GM19397 (cell line): ENCODE results near the gene ZNF425.
"Not testable (repeated sequence)": the region's sequence is repeated elsewhere in the genome, so short reads cannot be mapped to it uniquely, and the experiment has no call there.

Experiments
- ATAC-seq: cut with Tn5 transposase; IDR thresholded peaks from one replicate; pipeline ENCODE4 v1.9.1; 2021; ENCODE audit warnings: mild to moderate bottlenecking, moderate library complexity; ENCODE audit not compliant: unreplicated experiment

The ZNF425 gene

DNA sequence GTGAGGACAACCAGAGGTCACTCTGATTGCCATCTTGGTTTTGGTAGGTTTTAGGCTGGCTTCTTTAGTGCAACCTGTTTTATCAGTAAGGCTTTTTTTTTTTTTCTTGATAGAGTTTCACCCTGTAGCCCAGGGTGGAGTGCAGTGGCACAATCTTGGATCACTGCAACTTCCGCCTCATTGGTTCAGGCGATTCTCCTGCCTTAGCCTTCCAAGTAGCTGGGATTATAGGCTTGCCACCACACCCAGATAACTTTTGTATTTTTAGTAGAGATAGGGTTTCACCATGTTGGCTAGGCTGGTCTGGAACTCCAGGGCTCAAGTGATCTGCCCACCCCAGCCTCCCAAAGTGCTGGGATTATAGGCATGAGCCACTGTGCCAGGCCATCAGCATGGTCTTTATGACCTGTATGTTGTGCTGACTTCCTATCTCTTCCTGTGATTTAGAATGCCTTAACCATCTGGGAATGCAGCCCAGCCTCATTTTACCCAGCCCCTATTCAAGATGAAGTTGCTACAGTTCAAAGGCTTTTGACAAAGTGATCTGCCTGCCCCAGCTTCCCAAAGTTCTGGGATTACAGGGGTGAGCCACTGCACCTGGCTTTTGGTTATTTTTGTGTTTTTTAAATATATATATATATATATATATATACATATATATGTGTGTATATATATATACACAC is 7.0 kb upstream of the ZNF425 start:
- no peak for ATAC-seq

DNA sequence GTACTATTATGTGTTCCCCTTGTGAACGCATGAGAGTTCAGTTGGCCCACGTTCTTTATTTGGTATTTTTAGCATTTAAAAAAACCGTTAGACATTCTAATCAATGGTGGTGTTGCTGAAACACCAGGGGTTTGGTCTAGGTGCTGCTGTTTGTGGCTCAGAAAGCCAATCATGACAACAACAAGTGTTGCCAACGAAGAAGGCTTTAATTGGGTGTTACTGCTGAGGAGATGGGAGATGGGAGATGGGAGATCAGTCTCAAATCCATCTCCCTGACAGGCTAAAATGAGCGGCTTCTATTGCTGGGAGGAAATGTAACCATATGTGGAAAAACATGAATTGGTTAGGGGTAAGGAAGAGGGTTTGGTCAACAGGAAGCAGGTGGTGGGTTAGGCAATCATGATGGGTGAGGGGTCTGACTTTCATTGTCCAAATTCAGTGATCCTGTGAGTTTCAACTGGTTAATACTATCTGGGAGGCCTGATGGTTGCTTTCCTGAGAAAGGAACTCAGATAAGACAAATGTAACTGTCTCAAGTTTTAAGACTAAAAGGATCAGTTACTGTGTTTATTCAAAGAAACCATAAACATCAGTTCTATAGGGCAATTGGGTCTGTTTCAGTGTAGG is 4.6 kb upstream of the ZNF425 start:
- no peak for ATAC-seq

- peak; percentile 40 for ATAC-seq
These were observed 640 bp upstream of the ZNF425 start for GRCh38 chr7:149126662-149127266.

DNA sequence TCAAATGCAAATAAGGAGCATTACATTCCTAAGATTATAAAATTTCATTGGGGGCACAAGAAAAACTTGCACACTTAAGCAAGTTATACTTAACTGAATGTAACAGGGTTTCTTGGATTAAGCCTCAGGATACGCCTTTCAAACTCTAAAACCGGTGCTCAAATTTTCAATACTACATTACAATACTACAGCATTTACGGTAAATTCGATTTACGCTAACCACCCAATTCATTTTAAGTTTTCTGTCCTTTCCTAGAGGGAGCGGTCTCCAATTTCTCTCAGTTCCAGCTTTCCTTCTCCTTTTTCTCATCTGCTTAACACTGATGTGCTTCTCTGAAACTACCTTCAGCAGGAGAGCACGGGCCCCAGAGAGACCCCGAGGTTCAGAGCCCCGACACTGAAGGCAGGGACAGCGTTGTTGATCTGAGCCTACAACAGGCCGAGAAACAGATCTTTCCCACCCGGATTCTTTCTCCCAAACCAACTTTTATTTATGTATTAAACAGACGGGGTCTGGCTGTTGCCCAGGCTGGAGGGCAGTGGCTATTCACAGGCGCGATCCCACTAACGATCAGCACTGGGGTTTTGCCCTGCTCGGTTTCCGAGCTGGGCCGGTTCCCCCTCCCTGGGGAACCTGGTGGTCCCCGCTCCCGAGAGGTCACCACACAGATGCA is 798 bp downstream of the ZNF425 start:
- ATAC-seq: no peak

DNA sequence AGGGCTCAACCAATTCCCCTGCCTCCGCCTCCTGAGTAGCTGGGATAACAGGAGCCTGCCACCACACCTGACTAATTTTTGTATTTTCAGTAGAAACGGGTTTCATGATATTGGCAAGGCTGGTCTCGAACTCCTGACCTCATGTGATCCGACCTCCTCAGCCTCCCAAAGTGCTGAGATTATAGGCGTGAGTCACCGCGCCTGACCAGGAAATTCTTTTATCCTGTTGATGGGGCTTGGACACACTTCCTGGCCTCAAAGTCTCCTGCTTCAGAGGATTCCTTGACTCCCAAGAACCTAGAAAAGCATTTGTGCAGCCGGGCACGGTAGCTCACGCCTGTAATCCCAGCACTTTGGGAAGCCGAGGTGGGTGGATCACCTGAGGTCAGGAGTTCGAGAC is 16.2 kb downstream of the ZNF425 start:
- no peak for ATAC-seq

DNA sequence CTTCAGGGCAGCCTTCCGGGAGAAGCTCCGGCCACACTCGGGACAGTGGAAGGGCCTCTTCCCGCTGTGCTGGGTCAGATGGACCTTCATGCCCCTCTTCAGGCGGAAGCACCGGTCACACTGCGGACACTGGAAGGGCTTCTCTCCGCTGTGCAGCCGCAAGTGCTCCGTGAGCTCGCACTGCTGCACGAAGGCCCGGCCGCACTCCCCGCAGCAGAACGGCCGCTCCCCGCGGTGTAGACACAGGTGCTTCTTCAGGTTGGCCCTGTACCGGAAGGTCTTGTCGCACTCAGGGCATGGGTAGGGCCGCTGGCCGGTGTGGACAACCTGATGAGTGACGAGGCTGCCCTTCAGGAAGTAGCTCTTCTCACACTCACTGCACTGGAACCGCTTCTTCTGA is 21.4 kb downstream of the ZNF425 start:
- ATAC-seq: no peak

DNA sequence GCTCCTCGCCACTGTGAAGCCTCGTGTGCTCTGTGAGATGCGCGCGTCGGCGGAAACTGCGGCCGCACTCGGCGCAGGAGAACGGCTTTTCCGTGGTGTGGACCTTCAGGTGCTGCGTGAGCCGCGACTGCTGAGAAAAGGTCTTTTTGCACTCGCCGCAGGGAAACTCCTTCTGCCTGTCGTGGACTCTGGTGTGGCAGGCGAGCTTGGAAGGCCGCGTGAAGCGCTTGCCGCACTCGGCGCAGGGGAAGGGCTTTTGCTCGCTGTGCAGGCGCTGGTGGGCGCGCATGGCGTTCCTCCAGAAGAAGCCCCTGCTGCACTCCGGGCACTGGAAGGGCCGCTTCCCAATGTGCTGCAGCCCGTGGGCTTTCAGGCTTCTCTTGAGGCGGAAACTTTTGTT is 21.9 kb downstream of the ZNF425 start:
- no peak for ATAC-seq

GRCh38 chr7:149103424-149103823 is 22.7 kb downstream of the ZNF425 start:
- no peak for ATAC-seq

DNA sequence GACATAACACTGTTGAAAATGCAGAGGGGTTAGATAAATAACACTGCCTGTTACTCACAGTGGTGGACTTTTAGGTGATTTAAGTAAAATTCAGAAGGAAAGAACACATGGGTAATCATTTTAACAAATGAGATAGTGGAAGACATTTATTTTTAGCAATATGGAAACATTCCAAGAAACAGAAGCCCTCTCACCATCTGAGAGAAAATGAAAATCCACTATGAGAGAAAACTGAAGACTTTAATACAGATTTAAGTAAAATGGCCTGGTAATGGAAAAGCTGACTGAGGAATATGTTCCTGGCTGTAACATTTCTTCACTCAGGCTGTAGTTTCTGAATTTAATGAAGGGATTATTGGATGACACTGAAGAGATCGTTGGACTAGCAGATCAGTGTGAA is 23.5 kb downstream of the ZNF425 start:
- no peak for ATAC-seq

DNA sequence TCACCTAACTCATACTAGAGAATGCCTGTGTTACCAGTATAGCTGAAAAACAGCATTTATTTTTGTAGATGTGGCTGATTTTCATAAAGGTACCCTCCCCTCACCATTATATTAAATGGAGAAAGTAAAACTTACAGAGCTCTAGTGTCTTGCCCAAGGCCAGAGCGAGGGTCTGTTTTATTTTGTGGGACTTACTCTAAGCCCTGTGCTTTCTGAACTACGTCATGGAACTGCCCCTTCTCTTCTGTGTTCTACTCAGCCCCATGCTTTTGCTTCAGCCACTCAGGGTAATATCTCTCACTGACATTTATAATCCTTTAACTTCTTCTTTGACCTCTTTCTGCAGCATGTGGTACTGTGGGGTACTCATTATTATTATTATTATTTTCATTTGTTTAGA is 25.3 kb downstream of the ZNF425 start:
- no peak for ATAC-seq

DNA sequence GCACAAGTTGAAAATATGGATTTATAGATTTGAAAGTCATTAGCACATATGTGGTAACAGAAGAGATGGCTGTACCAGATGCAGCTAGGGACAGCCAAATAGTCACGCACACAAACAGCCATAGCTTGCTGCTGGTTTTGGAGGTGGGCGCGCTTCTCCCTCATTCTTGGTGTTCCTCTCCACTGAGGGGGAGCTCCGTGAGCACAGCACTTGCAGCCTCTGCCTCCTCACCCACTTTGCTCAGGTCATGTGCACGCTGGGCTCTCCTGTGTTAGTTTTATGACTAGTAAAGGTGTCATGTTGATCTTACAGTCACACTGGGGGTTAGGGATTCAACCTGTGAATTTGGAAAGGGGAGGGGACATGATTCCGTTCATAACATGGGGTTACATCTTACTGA is 27.1 kb downstream of the ZNF425 start:
- ATAC-seq: no peak

DNA sequence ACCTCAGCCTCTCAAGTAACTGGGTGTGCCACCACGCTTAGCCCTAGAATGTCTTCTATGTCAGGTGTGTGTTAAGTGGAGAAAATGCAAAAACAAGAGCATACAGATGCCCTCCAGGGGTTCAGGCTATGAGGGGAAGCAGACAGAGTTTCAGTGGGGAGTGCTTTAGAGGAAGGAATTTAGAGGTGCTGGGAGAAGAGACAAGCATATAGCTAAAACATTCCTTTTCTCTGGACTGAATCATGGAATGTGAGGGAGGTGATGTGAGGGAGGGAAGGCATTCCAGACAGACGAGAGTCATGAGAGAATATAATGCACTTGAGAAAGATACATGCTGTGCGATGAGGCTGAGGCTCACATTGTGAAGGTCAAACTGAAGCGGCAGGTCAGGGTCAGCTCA is 29.0 kb downstream of the ZNF425 start:
- no peak for ATAC-seq

DNA sequence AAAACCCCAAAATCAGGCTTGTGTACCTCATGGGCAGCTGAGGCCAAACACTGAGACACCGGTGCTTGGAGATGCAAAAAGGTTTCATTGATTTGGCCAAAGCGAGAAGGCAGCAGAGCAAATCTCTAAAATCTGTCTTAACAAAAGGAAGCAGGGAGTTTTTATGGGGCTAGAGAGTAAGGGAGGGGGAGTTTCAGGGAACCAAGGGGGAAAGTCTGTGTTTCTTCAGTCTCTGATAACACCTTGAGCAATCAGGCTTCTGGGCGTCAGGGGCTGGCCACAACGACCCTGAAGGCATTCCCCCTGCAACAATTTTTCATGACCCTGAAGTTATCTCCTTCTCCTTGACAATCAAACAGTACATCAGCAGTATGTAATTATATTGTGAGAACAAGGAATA is 32.9 kb downstream of the ZNF425 start:
- no peak for ATAC-seq

DNA sequence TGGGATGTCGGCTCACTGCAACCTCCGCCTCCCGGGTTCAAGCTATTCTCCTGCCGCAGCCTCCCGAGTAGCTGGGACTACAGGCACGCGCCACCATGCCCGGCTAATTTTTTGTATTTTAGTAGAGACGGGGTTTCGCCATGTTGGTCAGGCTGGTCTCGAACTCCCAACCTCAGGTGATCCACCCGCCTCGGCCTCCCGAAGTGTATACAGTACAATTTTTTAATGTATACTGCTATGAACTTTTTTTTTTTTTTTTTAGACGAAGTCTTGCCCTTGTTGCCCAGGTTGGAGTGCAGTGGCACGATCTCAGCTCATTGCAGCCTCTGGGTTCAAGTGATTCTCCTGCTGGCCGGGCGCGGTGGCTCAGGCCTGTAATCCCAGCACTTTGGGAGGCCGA is 33.9 kb downstream of the ZNF425 start:
- not testable (repeated sequence) for ATAC-seq

GRCh38 chr7:149090397-149091195 is 35.5 kb downstream of the ZNF425 start, which contains the start of gene ZNF786:
Gene ZNF786 (minus strand): TSS chr7:149090718. CDS start chr7:149090640, 78 bp downstream.
- peak; percentile 84 for ATAC-seq

- no peak for ATAC-seq
These were observed 38.7 kb downstream of the ZNF425 start for GRCh38 chr7:149087376-149087775.

- ATAC-seq: no peak
These were observed 40.3 kb downstream of the ZNF425 start for GRCh38 chr7:149085866-149086265.

- no peak for ATAC-seq
These were observed 41.7 kb downstream of the ZNF425 start for GRCh38 chr7:149084407-149084806.

GRCh38 chr7:149081914-149082313 is 44.2 kb downstream of the ZNF425 start:
- no peak for ATAC-seq

DNA sequence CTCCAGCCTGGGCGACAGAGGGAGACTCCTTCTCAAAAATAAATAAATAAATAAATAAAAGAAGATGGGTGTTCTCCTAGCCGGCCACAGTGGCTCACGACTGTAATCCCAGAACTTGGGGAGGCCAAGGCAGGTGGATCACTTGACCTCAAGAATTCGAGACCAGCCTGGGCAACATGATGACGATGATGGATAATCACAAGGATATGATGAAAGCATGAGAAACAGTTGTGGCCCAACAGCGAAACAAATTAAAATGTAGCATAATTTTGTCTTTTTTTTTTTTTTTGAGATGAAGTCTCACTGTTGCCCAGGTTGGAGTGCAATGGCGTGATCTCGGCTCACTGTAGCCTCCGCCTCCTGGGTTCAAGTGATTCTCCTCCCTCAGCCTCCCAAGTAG is 48.5 kb downstream of the ZNF425 start:
- ATAC-seq: no peak

DNA sequence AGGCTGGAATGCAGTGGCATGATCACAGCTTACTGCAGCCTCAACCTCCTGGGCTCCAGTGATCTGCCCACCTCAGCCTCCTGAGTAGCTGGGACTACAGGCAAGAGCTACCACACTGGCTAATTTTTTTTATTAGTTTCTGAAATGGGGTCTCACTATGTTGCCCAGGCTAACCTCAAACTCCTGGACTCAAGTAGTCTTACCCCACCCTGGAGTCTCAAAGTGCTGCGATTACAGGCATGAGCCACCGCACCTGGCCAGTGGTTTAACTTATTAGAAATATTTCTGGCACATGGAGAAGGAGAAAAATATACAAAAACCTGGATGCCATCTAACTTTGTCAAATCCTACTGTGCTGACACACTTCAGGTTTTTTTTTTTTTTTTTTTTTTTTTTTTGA is 50.8 kb downstream of the ZNF425 start:
- no peak for ATAC-seq
